ENCODE measurements around the gene STK25.

DNA sequence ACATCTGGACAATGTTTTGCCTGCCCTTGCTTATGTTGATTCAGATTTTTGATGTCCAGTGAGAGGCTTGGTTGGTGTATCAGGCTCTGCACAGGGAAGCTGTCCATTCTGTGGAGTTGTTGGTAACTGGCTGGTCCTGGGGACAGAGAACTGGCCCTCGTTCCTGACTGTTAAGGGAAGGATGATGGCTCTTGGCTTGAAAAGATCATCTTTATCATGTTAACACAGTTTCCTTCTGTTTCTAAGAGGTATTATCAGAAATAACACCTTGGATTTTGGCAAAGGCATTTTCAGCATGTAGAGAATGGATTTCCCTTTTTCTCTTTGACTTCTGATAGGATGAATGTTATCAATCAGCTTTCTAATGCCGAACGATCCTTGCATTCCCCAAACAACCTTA, 19.3 kb downstream of the STK25 start:
- TF ChIP-seq CSRNP3 (CRISPR knock-in tag; IDR thresholded peaks at IDR 0.05) (no peak), TOX (CRISPR knock-in tag; IDR thresholded peaks at IDR 0.05; ENCODE audit: borderline replicate concordance) (no peak), ISL1 (CRISPR knock-in tag; IDR thresholded peaks at IDR 0.05) (0 out of 2 replicates have a peak, but pooled peaks have one; percentile 4)
